Occipital lobe (tissue), 2 donors: ENCODE results near the gene CD81. TPM values are rescaled to one million over a fixed set of nuclear protein-coding genes. Genes with fewer than 3 reads are reported as not detected.

Experiments
- DNase-seq: peaks from one replicate; lab custom pipeline; 2025; lab: John Stamatoyannopoulos, UW
- total RNA-seq: library from RNA; depleted of rRNA; stranded (reverse); fragments of >200 nt; gene quantifications from one replicate; pipeline ENCODE4 v1.2.3, GENCODE V29; 2014

The CD81 gene
- total RNA-seq, 1 donor from 2014 or later, result 69.4 TPM

DNA sequence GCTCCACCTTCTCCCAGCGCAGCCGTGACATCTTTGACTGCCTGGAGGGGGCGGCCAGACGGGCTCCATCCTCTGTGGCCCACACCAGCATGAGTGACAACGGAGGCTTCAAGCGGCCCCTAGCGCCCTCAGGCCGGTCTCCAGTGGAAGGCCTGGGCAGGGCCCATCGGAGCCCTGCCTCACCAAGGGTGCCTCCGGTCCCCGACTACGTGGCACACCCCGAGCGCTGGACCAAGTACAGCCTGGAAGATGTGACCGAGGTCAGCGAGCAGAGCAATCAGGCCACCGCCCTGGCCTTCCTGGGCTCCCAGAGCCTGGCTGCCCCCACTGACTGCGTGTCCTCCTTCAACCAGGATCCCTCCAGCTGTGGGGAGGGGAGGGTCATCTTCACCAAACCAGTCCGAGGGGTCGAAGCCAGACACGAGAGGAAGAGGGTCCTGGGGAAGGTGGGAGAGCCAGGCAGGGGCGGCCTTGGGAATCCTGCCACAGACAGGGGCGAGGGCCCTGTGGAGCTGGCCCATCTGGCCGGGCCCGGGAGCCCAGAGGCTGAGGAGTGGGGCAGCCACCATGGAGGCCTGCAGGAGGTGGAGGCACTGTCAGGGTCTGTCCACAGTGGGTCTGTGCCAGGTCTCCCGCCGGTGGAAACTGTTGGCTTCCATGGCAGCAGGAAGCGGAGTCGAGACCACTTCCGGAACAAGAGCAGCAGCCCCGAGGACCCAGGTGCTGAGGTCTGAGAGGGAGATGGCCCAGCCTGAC is 26.0 kb downstream of the CD81 start:
- no peak for DNase-seq

DNA sequence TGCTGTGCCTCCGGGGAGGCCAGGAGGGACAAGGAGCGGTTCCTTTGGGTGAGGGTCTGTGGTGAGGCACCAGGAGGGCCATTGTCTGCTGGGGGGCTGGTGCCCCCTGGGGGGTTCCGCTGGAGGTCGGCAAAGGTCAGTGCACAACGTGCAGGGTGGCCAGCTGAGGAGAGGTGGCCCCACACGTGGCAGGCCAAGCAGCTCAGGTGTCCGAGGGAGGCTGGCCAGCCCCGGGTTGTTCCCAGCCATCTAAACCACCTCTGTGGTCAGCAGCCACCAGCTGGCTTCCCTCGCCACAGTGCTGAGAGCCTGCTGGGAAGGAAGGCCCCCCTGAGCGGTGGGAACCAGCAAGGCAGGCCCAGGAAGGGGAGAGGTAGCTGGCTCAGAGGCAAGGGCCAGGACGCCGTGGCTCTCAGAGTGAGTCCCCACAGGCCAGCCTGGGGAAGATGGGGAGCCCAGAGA is 27.7 kb downstream of the CD81 start:
- no peak for DNase-seq

DNA sequence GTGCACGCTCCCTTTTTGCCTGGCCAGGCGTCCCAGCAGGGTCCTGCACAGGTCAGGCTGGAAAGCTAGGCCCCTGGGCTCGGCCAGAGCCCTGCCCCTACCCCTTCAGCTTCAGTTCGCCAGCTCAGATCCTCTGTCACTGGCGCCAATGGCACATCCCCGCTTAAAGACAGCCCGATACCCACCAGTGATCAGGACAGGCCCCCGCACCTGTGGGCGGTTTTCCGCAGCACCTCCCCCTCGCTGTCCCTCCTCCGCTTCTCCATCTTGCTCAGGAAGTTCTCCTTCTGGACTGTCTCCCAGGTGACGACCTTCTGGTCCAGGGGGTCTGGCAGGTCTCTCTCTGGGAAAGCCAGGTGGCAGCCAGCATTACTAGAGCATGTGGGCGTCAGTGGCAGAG is 29.3 kb downstream of the CD81 start:
- no peak for DNase-seq

DNA sequence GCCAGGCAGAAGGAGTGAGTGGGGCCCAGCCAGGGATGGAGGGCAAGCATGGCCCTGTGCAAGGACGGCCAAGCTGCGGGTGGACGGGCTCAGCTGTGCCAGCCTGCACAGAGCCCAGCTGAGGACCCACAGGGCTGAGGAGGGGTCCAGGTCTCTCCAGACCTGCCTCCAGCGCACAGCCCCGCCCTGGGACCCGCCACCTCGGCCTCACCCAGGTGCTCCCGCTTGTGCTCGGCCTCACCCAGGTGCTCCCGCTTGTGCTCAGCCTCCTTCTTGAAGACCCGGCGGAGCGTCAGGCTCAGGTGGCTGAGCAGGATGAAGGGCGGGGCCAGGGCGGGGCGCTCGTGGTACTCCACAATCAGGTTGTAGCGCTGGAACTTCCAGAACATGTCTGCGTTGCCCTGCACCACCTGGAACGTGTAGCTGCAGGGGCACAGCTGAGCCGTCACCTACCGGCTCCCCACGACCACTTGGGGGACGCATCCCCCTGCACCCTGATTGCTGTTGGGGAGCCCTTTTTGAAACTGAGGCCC is 29.8 kb downstream of the CD81 start:
- no peak for DNase-seq

DNA sequence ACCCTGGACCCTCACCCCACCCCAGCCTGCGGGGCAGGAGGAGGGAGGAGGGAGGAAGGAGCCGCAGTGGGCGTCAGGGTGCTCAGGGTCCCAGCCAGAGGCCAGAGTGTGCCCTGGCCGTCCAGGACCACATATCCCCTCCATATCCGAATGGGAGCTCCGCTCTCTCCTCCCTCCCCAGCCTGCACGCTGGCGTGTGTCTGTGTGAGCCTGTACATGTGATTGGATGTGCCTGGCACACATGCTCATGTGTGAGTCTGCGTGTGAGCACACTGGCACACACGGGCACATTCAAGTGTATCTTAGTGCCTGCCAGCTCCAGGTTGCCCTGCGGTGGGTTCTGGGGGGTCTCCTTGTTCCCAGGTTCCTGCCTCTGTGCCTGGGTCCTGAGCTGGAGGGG is 31.6 kb downstream of the CD81 start:
- no peak for DNase-seq

DNA sequence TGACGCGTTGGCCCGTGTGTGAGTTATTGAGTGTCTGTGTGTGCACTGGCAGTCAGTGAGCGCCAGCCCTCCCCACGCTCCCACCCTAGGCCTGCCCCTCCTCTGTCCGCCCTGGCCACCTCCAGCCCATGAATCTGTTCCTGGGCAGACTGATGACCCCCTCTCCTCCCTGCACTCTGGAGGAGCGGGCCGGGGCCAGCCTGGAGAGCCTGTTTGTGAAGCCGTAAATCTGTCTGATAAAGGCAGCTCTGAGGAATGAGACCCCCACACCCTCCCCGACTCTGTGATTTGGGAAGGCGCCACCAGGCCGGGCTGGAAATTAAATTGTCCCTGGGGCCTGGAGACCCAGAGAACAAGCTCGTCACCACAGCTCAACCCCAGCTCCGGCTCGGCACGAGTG is 32.0 kb downstream of the CD81 start:
- DNase-seq, result no peak

DNA sequence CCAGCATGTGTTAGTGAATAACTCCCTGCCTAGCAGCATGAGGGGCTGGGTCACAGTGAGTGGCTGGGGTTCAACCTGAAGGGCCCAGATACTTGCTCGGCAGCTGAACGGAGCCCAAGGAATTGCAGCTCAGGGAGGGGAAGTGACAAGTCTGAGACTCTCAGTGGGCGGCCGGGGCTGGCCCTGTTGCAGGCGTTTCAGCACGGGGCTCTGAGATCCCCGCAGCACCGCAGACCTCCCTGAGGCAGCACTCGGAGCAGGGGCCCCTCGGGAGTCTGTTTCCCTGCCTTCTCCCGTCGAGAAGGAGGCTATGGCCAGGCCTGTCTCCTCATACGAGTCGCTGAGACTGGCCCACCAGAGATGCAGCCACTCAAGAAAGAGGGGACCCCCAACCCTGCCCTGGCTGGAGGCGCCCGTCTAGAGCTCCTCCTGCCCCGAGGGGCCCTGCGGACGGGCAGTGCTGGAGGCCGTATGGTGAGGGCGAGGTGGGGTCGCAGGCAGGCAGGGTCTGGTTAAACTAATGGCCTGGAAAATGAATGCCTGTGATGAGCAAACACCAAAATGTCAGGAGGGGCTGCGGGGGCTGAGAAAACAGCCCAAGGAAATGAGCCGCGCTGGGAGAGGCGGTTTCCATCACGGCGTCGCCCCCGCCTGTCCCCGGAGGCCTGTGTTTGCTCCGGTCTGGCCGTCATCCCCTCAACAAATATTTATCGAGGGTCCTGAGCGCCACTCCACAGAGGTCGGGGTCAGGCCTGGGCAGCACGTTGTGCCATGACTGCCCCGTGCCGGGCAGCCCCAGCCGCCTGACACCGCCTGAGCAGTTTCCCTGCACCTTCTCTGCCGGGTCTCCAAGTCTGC is 32.7 kb downstream of the CD81 start:
- no peak for DNase-seq

DNA sequence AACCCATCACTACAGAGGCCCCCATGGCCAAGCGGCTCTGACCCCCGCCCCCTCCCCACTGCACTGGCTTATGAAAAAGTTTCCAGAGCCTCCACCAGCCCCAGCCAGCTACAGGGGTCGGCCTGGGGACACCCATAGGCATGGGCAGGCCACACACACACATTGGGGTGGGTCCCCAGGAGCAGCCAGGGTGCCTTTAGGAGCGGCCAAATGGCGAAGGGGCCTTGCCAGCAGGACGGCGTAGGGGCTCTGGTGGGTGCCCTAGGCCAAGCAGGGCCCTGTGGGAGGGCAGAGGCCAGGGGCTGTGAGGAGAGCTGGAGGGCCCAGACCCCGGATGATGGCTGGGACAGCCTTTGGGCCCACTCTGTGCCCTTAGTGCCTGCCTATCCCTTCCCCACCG is 33.5 kb downstream of the CD81 start:
- DNase-seq, result no peak

DNA sequence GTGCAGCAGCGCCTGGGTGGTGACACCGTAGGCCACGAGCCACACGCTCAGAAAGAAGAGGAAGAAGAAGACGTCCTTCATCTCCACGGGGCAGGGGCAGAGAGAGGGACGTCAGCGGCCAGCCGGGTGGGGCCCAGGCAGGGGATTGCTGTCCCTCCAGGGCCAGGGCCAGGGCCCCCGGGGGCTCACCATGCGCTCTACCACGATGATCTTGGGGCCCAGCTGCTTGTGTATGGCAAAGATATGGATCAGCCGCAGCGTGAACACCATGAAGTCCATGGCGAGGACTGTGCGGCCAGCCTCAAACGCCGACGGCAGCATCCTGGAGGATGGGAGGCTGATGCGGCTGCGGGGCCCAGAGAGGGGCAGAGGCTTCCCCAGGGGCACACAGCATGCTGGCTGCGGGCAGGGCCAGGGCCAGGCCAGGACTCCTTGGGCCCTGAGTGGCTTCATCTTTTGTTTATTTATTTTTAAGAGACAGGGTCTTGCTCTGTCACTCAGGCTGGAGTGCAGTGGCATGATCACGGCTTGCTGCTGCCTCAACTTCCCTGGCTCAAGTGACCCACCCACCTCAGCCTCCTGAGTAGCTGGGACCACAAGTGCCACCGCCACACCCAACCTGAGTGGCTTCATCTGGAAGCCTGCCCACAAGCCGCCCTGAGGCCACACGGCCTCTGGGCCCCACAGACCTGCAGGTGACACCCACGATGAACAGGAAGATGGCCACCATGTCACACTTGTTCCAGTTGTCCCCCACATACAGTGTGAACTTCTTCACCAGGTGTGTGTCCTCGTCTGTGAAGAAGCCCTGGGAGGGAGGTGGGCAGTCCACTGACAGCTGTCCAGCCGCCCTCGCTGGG is 34.6 kb downstream of the CD81 start:
- DNase-seq, result no peak

DNA sequence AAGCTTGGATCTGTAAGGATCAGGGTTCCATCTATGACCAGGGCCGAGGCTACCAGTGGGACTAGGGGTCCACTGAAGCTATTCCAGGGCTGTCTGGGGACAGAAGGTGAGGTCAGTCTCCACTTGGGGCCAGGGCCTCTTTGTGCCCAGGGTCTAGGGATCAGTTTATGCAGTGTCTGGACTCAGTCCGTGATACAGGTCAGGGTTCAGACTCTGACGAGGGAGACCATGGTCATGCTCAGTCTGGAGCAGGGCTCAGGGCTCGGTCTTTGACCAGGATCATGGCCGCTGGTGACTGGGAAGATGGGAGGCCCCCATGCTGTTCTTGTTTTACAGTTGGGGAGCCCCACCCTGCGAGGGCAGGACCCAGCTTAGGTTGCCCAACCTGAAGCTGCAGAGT is 35.2 kb downstream of the CD81 start:
- DNase-seq, result no peak

DNA sequence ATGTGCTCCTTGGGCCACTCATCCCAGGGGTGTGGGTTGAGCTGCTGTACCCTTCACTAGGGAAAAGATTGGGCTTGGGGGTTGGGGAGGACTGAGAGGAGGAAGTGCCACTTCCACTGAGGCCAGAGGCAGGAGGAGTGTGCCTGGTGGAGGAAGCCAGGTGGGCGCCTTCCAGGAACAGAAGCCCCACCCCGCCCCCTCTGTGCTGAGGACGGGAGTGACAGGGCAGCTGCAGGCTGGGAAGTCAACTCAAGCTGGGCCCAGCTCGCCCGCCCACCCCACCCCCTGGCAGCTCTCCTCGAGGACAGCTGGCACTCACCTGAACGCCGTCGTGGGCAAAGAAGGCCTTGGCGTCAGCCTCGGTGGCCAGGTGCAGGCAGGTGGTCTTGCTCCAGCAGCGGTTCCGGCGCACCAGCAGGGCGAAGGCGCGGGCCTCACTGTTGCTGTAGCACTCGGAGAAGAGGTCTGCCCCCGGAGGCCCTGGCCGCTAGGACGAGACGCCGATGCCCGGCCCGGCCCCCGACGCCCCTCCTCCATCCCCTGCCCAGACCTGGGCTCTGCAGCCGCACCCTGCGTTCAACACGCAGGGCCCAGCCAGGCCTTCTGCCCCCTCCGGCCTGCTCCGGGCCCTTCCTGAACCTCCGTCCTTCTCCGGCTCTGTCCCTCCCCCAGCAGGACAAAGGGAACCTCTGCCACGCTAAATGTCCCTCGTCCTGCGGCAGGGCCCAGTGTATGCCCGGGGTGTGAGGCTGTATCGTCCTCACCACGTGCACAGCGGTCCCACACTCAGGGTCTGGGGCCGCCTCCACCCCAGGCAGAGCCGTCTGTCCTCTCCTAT is 36.9 kb downstream of the CD81 start:
- no peak for DNase-seq

DNA sequence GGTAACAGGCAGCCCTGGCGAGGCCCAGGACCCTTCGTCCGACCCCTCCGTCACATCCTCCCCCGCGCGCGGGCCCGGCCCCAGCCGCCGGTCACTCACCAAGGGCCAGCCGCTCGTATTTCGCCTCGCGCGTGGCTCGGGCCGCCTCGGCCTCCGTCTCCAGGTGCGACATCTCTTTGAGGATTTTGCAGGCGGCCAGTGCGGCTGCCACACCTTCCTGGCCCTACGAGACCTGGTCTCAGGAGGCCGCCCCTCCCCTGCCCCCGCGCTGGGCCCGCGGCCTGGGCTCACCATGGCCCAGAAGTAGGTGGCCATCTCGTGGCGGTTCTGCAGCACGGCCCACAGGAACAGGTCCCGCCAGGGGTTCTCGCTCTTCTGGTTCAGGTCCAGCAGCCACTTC is 37.5 kb downstream of the CD81 start:
- DNase-seq, result no peak

DNA sequence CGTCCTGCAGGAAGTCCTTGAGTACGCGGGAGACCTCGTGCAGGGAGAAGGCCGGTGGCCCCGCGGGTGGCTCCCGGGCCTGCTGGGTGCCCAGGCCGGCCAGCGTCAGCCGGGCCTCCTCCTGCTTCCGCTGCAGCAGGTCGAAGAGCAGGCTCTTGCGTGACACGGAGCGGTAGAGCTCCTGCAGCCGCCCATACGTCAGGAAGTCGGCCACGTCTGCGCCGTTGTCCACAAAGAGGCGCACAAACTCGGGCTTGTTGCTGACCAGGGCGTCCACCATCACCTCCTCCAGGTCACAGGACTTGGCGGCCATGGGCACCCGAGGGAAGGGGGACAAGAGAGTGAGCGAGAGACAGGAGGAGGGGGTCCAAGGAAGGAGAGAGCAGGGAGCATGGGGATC is 38.1 kb downstream of the CD81 start:
- no peak for DNase-seq

DNA sequence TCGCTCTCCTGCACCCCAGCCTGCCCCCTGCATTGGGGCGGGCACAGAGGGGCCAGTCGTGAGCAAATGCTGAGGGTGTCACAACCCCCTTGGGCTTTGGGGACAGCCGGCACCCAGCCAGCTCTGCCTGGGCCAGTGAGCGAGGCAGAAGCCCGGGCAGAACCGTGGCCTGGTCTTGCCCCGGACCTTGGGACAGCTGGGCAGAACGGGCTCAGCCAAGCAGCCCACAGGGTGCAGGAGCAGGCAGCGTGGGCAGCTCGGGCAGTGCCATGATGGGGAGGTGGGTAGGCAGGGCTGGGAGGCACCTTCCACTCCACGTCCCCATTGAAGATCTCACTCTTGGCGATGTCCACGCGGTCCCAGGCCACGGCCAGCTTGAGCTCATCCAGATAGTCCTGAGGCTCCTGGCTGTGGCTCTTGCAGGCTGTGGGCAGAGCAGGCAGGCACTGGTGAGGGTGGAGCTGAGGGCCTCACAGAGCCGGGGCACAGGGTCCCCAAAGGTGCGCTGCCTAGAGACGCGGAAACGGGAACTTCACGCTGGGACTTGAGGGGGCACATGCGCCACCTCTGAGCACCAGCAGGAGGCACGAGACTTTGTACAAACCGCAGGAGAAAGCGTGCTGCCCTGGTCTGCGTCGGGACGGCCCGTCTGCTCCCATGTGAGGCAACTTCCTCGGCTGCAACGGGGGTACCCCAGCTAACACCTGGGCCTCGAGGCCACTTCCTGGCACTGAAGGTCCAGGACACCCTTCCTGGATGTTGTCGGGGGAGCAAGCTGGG is 38.7 kb downstream of the CD81 start:
- no peak for DNase-seq

DNA sequence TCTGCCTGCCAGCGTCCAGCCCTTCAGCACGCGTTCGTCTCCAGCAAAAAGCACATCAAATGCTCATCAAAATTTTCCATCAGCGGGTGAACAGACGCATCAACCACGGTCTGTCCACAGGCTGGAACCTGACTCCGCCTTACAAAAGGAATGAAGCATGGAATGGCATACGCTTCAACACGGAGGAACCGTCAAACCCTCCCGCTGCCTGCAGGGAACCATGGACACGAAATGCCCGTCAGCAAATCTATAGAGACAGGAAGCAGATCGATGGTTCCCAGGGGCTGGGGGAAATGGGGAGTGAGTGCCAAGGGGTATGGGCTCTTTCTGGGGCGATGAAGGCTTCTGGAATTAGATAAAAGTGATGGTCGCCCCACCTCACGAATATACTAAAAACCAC is 39.7 kb downstream of the CD81 start:
- DNase-seq, result no peak

DNA sequence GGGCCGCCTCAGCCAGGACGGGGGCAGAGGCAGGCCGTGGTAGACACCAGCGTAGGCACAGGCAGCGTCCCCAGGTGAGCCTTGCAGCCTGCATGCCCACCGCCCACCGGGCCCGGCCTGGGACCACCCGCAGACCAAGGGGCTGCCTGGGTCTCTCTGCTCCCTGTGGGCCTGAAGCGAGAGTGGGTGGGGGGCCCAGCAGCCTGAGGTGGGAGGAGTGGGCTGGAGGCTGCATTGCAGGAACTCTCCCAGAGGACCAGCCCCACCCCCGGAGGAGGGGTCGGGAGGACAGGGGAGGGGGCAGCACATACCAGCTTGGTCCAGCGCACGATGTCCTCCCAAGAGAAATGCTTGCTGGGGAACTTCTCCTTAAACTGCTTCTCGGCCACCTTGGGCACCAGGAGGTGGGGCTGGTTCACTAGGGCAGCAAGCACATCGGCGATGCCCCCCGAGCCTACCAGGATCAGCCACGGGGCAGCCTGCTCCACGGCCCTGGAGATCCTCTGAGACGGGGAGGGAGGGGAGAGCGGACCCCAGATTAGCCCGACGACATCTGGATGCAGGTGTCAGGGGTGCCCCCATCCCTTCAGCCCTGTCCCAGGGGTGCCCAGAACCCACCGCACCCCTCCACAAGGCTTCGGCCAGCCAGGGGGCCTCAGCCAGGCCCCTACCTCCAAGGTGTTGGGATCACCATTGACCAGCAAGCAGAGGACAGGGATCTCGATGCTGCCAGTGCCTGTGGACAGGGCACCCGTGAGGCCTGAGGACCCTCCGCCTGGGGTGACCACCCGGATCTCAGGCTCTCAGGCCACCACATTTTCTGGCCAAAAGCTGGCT is 41.0 kb downstream of the CD81 start:
- DNase-seq, result no peak

DNA sequence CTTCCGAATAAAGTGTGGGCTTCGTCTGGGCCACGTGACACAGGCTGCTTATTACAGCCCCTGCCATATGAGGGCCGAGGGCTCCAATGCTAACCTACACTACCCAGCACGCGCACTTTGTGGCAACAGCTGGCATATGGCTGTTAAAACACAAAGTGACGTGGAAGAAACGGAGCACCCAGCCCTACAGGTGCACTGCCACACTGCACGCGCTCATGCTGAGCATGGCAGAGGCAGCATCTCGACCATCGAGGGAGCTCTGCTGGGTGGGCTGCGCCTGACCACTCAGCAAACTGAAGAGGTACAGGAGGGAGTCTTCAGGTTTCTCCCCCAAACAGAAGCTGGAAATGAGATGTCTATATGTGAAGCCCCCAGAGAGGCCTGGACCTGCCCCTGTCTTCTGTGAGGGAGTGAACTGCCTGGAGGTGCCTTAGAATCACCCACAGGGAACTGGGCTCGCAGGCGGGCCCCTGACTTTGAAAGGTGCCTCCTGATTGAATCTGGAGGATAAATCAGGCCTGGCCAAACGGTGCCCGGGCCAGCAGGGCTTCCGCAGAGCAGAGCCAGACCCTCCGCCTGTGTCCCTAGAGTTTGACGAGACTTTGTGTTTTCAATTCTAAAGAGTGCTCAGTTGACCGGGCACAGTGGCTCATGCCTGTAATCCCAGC is 41.7 kb downstream of the CD81 start:
- DNase-seq, result no peak
